ENCODE measurements around the gene C11orf42.
A peak's percentile ranks its signal among the peaks of the same experiment; 100 is the strongest.

Gene C11orf42

DNA sequence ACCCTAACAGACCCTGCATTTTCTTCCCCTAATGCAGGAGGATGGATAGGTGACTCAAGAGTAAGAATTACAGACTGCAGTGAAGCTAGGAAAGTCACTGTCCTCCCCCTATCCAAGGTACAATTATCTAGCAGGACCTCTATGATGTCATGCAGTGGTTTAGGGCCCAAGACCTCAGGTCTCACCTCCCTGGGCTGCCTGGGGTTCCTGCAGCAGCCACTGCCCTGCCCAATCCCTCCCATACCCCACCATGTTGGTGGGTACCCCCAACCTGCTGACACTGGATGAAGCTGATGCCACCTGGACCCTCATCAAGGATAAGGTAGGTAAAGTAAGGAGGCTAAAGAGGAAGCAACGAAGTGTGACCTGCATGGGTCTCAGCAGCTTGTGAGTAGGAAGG is at the start of gene C11orf42:
TSS of gene C11orf42 (plus strand) at position 192 of the 400 bp plus-strand sequence. CDS start at position 251, 59 bp downstream.
- Mint-ChIP-seq H3K36me3 (ENCODE audit: low read depth) (peaks cover 23% of the 10 kb centered on the region), H3K4me1 (ENCODE audit: low read depth) (peaks cover 40% of the 10 kb centered on the region), H3K27ac (no peak within 1 kb of the TSS), H3K4me3 (no peak within 1 kb of the TSS), H3K27me3 (no peaks in the 10 kb centered on the region), H3K9me3 (no peaks in the 10 kb centered on the region)

GRCh38 chr11:6156628-6157359 is 48.6 kb upstream of the C11orf42 start:
- no peak overlapping the region for H3K27ac Mint-ChIP-seq
- no peaks in the 10 kb centered on the region for H3K4me1 Mint-ChIP-seq (ENCODE audit: low read depth)
- no peaks in the 10 kb centered on the region for H3K36me3 Mint-ChIP-seq (ENCODE audit: low read depth)
- no peaks in the 10 kb centered on the region for H3K9me3 Mint-ChIP-seq
- H3K4me3 Mint-ChIP-seq = no peak overlapping the region
- no peaks in the 10 kb centered on the region for H3K27me3 Mint-ChIP-seq

GRCh38 chr11:6170226-6170625 is 35.1 kb upstream of the C11orf42 start, which contains the start of gene OR52B2:
Gene OR52B2, minus strand, starts transcription at chr11:6170326. Its CDS starts 0 bp downstream, at chr11:6170326.
- H3K4me1 Mint-ChIP-seq (ENCODE audit: low read depth) = no peaks in the 10 kb centered on the region
- no peak within 1 kb of the TSS for H3K4me3 Mint-ChIP-seq
- peaks cover 33% of the 10 kb centered on the region for H3K27me3 Mint-ChIP-seq
- H3K36me3 Mint-ChIP-seq (ENCODE audit: low read depth) = no peaks in the 10 kb centered on the region
- no peaks in the 10 kb centered on the region for H3K9me3 Mint-ChIP-seq
- no peak within 1 kb of the TSS for H3K27ac Mint-ChIP-seq

DNA sequence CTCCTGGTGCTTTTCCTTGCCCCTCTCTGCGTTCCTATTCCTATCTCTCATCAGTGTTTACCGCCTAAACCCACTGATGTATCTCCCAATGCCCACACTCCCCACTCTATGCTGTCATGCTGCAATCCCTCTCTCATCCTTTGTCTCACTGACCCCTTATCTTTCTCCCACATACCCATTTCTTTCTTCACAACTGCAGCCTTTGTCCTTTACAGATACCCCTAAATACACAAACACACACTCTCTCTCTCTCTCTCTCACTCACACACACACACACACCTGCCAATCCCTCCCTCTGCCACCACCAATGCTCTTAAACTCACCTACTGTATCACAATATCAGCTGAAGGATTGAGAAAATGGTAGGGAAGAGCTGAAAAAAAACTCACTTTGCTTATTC is 29.9 kb upstream of the C11orf42 start:
- Mint-ChIP-seq H3K9me3 (peaks cover 4% of the 10 kb centered on the region), H3K4me3 (no peak overlapping the region), H3K4me1 (ENCODE audit: low read depth) (no peaks in the 10 kb centered on the region), H3K27me3 (peaks cover 19% of the 10 kb centered on the region), H3K36me3 (ENCODE audit: low read depth) (peaks cover 7% of the 10 kb centered on the region), H3K27ac (no peak overlapping the region)

- Mint-ChIP-seq H3K27me3 (no peaks in the 10 kb centered on the region), H3K36me3 (ENCODE audit: low read depth) (no peaks in the 10 kb centered on the region), H3K9me3 (no peaks in the 10 kb centered on the region), H3K4me1 (ENCODE audit: low read depth) (peaks cover 29% of the 10 kb centered on the region), H3K4me3 (no peak overlapping the region), H3K27ac (no peak overlapping the region)
Measured at GRCh38 chr11:6191742-6192141, 13.6 kb upstream of the C11orf42 start.

- no peaks in the 10 kb centered on the region for H3K27me3 Mint-ChIP-seq
- no peak overlapping the region for H3K4me3 Mint-ChIP-seq
- H3K36me3 Mint-ChIP-seq (ENCODE audit: low read depth) = no peaks in the 10 kb centered on the region
- no peaks in the 10 kb centered on the region for H3K9me3 Mint-ChIP-seq
- H3K4me1 Mint-ChIP-seq (ENCODE audit: low read depth) = peaks cover 46% of the 10 kb centered on the region
- no peak overlapping the region for H3K27ac Mint-ChIP-seq
Measured at GRCh38 chr11:6194065-6194581, 11.2 kb upstream of the C11orf42 start.

- peaks cover 55% of the 10 kb centered on the region for H3K4me1 Mint-ChIP-seq (ENCODE audit: low read depth)
- no peaks in the 10 kb centered on the region for H3K36me3 Mint-ChIP-seq (ENCODE audit: low read depth)
- H3K27ac Mint-ChIP-seq = peak overlapping the region; percentile 78
- H3K4me3 Mint-ChIP-seq = peak overlapping the region; percentile 41
- H3K9me3 Mint-ChIP-seq = no peaks in the 10 kb centered on the region
- no peaks in the 10 kb centered on the region for H3K27me3 Mint-ChIP-seq
Measured at GRCh38 chr11:6196396-6196795, 9.0 kb upstream of the C11orf42 start.

GRCh38 chr11:6197466-6198200 is 7.7 kb upstream of the C11orf42 start:
- Mint-ChIP-seq H3K27me3 (no peaks in the 10 kb centered on the region), H3K4me3 (no peak overlapping the region), H3K36me3 (ENCODE audit: low read depth) (peaks cover 2% of the 10 kb centered on the region), H3K9me3 (no peaks in the 10 kb centered on the region), H3K27ac (no peak overlapping the region), H3K4me1 (ENCODE audit: low read depth) (peaks cover 66% of the 10 kb centered on the region)

DNA sequence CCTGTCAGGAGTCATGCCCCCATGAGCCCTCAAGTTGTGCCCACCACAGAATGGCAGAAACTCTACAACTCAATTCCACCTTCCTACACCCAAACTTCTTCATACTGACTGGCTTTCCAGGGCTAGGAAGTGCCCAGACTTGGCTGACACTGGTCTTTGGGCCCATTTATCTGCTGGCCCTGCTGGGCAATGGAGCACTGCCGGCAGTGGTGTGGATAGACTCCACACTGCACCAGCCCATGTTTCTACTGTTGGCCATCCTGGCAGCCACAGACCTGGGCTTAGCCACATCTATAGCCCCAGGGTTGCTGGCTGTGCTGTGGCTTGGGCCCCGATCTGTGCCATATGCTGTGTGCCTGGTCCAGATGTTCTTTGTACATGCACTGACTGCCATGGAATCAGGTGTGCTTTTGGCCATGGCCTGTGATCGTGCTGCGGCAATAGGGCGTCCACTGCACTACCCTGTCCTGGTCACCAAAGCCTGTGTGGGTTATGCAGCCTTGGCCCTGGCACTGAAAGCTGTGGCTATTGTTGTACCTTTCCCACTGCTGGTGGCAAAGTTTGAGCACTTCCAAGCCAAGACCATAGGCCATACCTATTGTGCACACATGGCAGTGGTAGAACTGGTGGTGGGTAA is 6.1 kb upstream of the C11orf42 start, which contains the start of gene OR52W1:
TSS of gene OR52W1 (plus strand) at position 51 of the 637 bp plus-strand sequence. CDS start at position 51, 0 bp downstream.
- Mint-ChIP-seq H3K4me1 (ENCODE audit: low read depth) (peaks cover 72% of the 10 kb centered on the region), H3K27me3 (no peaks in the 10 kb centered on the region), H3K27ac (no peak within 1 kb of the TSS), H3K9me3 (no peaks in the 10 kb centered on the region), H3K36me3 (ENCODE audit: low read depth) (peaks cover 12% of the 10 kb centered on the region), H3K4me3 (no peak within 1 kb of the TSS)

DNA sequence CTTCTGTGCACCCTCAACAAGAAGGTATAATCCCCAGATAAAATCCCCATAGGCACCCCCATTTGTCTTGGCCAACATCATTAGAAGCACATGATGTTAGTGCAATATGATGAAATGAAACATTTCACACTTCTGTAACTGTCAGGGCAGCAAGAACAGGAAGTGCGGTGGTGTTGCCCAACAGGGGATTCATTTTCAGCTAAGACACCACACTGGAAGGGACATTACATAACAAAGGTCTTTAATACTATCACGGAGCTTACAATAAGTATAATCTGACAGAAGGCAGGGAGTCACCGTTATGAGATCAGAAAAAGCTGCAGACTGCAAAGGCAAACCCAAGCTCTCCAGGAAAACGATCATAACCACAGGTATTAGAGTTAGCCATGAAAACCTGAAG is 4.4 kb upstream of the C11orf42 start:
- Mint-ChIP-seq H3K4me1 (ENCODE audit: low read depth) (peaks cover 64% of the 10 kb centered on the region), H3K27me3 (no peaks in the 10 kb centered on the region), H3K36me3 (ENCODE audit: low read depth) (peaks cover 17% of the 10 kb centered on the region), H3K4me3 (no peak overlapping the region), H3K27ac (peak overlapping the region; percentile 42), H3K9me3 (no peaks in the 10 kb centered on the region)

DNA sequence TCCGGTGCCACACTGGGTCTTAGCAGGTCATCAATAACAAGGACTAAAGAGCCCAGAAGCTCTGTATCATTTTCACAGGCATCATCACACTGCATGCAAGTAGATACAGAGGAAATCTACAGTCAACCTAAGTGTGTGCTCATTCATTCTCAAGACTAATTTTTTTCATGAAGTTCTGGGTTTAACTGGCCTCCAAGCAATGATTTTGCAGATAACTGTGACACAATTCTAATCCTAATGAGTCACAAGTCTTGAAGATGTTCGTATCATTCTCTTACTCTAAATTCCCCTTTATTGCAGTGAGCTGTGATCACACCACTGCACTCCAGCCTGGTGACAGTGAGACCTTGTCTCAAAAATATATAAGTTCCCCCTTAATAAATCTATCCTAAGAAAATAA is 3.9 kb upstream of the C11orf42 start:
- H3K27me3 Mint-ChIP-seq = no peaks in the 10 kb centered on the region
- H3K4me3 Mint-ChIP-seq = no peak overlapping the region
- peaks cover 17% of the 10 kb centered on the region for H3K36me3 Mint-ChIP-seq (ENCODE audit: low read depth)
- peaks cover 59% of the 10 kb centered on the region for H3K4me1 Mint-ChIP-seq (ENCODE audit: low read depth)
- peak overlapping the region; percentile 42 for H3K27ac Mint-ChIP-seq
- H3K9me3 Mint-ChIP-seq = no peaks in the 10 kb centered on the region

- H3K36me3 Mint-ChIP-seq (ENCODE audit: low read depth) = peaks cover 17% of the 10 kb centered on the region
- no peaks in the 10 kb centered on the region for H3K27me3 Mint-ChIP-seq
- no peaks in the 10 kb centered on the region for H3K9me3 Mint-ChIP-seq
- H3K4me3 Mint-ChIP-seq = no peak overlapping the region
- no peak overlapping the region for H3K27ac Mint-ChIP-seq
- H3K4me1 Mint-ChIP-seq (ENCODE audit: low read depth) = peaks cover 53% of the 10 kb centered on the region
Measured at GRCh38 chr11:6202041-6202440, 3.3 kb upstream of the C11orf42 start.

GRCh38 chr11:6203327-6203726 is 2.0 kb upstream of the C11orf42 start:
- Mint-ChIP-seq H3K9me3 (no peaks in the 10 kb centered on the region), H3K27me3 (no peaks in the 10 kb centered on the region), H3K36me3 (ENCODE audit: low read depth) (peaks cover 17% of the 10 kb centered on the region), H3K4me3 (no peak overlapping the region), H3K27ac (no peak overlapping the region), H3K4me1 (ENCODE audit: low read depth) (peaks cover 40% of the 10 kb centered on the region)

DNA sequence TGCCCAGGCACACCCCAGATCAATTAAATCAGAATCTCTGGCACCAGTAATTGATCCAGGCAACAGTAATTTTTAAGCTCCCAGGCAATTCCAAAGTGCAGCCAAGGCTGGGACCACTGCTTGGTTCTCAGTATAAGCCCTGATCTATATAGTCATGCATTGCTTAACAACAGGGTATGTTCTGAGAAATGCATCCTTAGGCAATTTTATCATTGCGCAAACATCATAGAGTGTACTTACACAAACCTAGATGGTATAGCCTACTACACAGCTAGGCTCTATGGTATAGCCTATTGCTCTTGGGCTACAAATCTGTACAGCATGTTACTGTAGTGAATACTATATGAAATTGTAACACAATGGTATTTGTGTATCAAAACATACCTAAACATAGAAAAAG is 651 bp upstream of the C11orf42 start:
- H3K27ac Mint-ChIP-seq = no peak overlapping the region
- H3K4me3 Mint-ChIP-seq = no peak overlapping the region
- no peaks in the 10 kb centered on the region for H3K9me3 Mint-ChIP-seq
- peaks cover 40% of the 10 kb centered on the region for H3K4me1 Mint-ChIP-seq (ENCODE audit: low read depth)
- H3K27me3 Mint-ChIP-seq = no peaks in the 10 kb centered on the region
- peaks cover 23% of the 10 kb centered on the region for H3K36me3 Mint-ChIP-seq (ENCODE audit: low read depth)

All from stimulated activated naive CD8-positive, alpha-beta T cell treated with anti-CD3 and anti-CD28 coated beads, Interleukin-15, Interleukin-2, amounts not matched to agents 100 ng/mL and 50 ng/mL, for 24 hours (primary cell).